SU-DHL-6 (cell line): ENCODE data around the gene GABPB1.

ENCODE experiments used
- H2AFZ ChIP-seq: fragments of 200-600 bp; sonication (generic); 2 replicates; pipeline ENCODE4 v1.6.1; 2014; ENCODE audit warnings: low read depth, mild to moderate bottlenecking, moderate library complexity, mixed read lengths, antibody characterized with exemption, low read length; ENCODE audit not compliant: severe bottlenecking
- H3F3A ChIP-seq: fragments of 200-600 bp; shearing (Covaris generic); 2 replicates; pipeline ENCODE4 v1.6.0; 2016; ENCODE audit warnings: antibody characterized with exemption, mild to moderate bottlenecking; ENCODE audit not compliant: insufficient read depth
- H3K27ac ChIP-seq: fragments of 200-600 bp; sonication (generic); 2 replicates; pipeline ENCODE4 v1.5.1; 2016; ENCODE audit warnings: low read depth, mild to moderate bottlenecking, low read length, moderate library complexity, mixed read lengths
- H3K27me3 ChIP-seq: fragments of 200-600 bp; sonication (generic), shearing (Covaris generic); 2 replicates; pipeline ENCODE4 v1.6.0; 2014; ENCODE audit warnings: mild to moderate bottlenecking, low read length
- H3K36me3 ChIP-seq: fragments of 200-600 bp; sonication (generic); 2 replicates; pipeline ENCODE4 v1.6.1; 2014; ENCODE audit warnings: mild to moderate bottlenecking, low read length, mixed read lengths
- H3K4me2 ChIP-seq: fragments of 300-600, 200-600 bp; shearing (Covaris generic), sonication (generic); 2 replicates; pipeline ENCODE4 v1.6.0; 2014; ENCODE audit warnings: low read length, low read depth, mild to moderate bottlenecking; ENCODE audit not compliant: poor library complexity, severe bottlenecking
- H3K4me3 ChIP-seq: fragments of 200-600 bp; sonication (generic); 2 replicates; pipeline ENCODE4 v1.5.1; 2014; ENCODE audit warnings: antibody characterized with exemption, low read length, mild to moderate bottlenecking, mixed read lengths; ENCODE audit not compliant: insufficient read depth, poor library complexity, severe bottlenecking
- H3K79me2 ChIP-seq: fragments of 200-600 bp; sonication (generic); 2 replicates; pipeline ENCODE4 v1.6.1; 2014; ENCODE audit warnings: mild to moderate bottlenecking, low read length, moderate library complexity; ENCODE audit not compliant: insufficient read depth
- H3K9ac ChIP-seq: fragments of 200-600 bp; sonication (generic); 2 replicates; pipeline ENCODE4 v1.7.0; 2014; ENCODE audit warnings: mild to moderate bottlenecking, low read length
- H3K9me2 ChIP-seq: fragments of 200-600 bp; sonication (generic); replicated peaks from 2 replicates; pipeline ENCODE4 v1.6.1; 2014; ENCODE audit warnings: low read length; ENCODE audit not compliant: insufficient read depth
- H3K9me3 ChIP-seq: fragments of 200-600 bp; sonication (generic); 2 replicates; pipeline ENCODE4 v1.6.1; 2014; ENCODE audit warnings: low read length, mixed read lengths; ENCODE audit not compliant: insufficient read depth
- H4K20me1 ChIP-seq: fragments of 200-600 bp; sonication (generic); 2 replicates; pipeline ENCODE4 v1.6.1; 2014; ENCODE audit warnings: low read depth, mild to moderate bottlenecking, antibody characterized with exemption, low read length, moderate library complexity, mixed read lengths
- CTCF ChIP-seq: fragments of 200-600 bp; sonication (generic); IDR thresholded peaks from one replicate; pipeline ENCODE4 v1.5.1; 2017; ENCODE audit warnings: antibody characterized with exemption, mild to moderate bottlenecking, low read length, moderate library complexity; ENCODE audit not compliant: insufficient read depth, poor library complexity, severe bottlenecking
- EZH2phosphoT487 ChIP-seq: fragments of 200-600 bp; sonication (generic), shearing (Covaris generic); conservative IDR thresholded peaks from 2 replicates; pipeline ENCODE4 v1.6.1; 2018; ENCODE audit warnings: mild to moderate bottlenecking, antibody characterized with exemption, low read length, moderate library complexity, mixed read lengths

Gene GABPB1

DNA sequence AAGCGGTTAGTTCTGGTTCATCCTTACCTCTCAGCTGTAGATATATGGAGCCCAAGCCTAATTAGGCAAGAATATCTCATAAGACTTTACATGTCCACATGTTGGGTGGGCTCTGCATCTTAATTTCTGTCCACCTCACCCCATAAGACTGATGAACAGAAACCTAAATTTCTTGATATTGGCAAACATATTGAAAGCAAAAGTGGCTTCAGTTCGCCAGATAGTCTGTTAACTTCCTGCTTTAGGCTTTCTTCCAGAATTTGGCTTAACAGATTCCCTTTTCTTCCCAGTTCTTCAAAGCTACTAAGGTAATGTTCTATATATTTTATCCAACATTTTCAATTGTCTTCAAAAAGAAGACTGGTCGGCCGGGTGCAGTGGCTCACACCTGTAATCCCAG, 19.7 kb downstream of the GABPB1 start:
- no peak overlapping the region for H3K27ac ChIP-seq
- no peak overlapping the region for H3K9ac ChIP-seq
- no peaks in the 10 kb centered on the region for H3K9me2 ChIP-seq
- no peaks in the 10 kb centered on the region for H3K27me3 ChIP-seq
- no peak overlapping the region for H3K4me2 ChIP-seq
- no peaks in the 10 kb centered on the region for H4K20me1 ChIP-seq
- no peak overlapping the region for H3K4me3 ChIP-seq
- no peaks in the 10 kb centered on the region for H3K36me3 ChIP-seq
- no peak for TF ChIP-seq EZH2phosphoT487
- TF ChIP-seq CTCF, result no peak
- H3K9me3 ChIP-seq, result no peaks in the 10 kb centered on the region
- H3K79me2 ChIP-seq, result peaks cover 51% of the 10 kb centered on the region; the same call in 1 of the 2 replicates
- H3F3A ChIP-seq, result peaks cover 2% of the 10 kb centered on the region; the same call in 1 of the 2 replicates
- no peak overlapping the region for H2AFZ ChIP-seq

DNA sequence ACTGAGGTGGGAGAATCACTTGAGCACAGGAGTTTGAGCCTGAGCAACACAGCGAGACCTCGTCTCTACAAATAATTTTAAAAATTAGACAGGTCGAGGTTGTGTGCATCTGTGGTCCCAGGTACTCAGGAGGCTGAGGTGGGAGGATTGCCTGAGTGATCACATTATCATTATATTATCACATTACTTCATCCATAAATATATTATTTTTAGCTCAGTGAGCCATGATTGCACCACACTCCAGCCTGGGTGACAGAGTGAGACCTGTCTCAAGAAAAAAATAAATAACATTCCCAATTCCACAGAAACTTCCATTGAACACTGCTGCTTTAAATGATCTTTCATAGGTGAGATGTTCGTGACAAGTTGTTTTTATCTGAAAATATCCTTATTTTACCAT, 21.8 kb downstream of the GABPB1 start:
- Histone ChIP-seq H2AFZ (no peak overlapping the region), H3K9ac (no peak overlapping the region), H3K79me2 (peaks cover 48% of the 10 kb centered on the region; the same call in 1 of the 2 replicates), H3K27me3 (no peaks in the 10 kb centered on the region), H3K27ac (no peak overlapping the region), H3K4me2 (no peak overlapping the region), H4K20me1 (no peaks in the 10 kb centered on the region), H3K9me3 (no peaks in the 10 kb centered on the region), H3K9me2 (no peaks in the 10 kb centered on the region), H3K4me3 (no peak overlapping the region), H3F3A (no peaks in the 10 kb centered on the region; the same call in 1 of the 2 replicates), H3K36me3 (no peaks in the 10 kb centered on the region)
- TF ChIP-seq CTCF (no peak), EZH2phosphoT487 (no peak)

DNA sequence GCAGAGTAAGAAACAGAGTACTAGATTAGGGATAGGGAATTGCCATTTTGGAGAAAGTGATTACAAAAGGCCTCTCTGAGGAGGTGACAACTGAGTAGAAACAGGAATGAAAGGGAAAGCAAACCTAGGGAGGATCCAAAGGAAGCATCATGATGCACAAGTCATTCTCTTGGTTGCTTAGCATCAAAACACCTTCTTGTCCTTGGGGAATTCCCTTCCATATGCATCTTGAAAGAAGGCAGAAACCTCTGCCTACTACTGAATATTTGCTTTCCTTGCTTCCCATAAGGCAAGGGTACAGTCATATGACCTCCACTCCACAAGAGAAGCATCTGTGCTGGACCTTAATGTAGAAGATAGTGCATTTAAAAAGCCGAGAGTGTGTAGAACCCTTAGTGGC, 24.1 kb downstream of the GABPB1 start:
- H3K79me2 ChIP-seq, result peaks cover 38% of the 10 kb centered on the region; the same call in 1 of the 2 replicates
- H2AFZ ChIP-seq, result no peak overlapping the region
- H3K9ac ChIP-seq, result no peak overlapping the region
- H3K27ac ChIP-seq, result no peak overlapping the region
- H4K20me1 ChIP-seq, result no peaks in the 10 kb centered on the region
- H3K9me3 ChIP-seq, result no peaks in the 10 kb centered on the region
- no peaks in the 10 kb centered on the region for H3K9me2 ChIP-seq
- no peaks in the 10 kb centered on the region for H3K27me3 ChIP-seq
- no peak overlapping the region for H3K4me3 ChIP-seq
- H3K4me2 ChIP-seq, result no peak overlapping the region
- H3K36me3 ChIP-seq, result no peaks in the 10 kb centered on the region
- H3F3A ChIP-seq, result no peaks in the 10 kb centered on the region; the same call in 1 of the 2 replicates
- TF ChIP-seq CTCF, result no peak
- no peak for TF ChIP-seq EZH2phosphoT487
